ENCODE data around the gene UBE2N. TPM values are rescaled to one million over a fixed set of nuclear protein-coding genes. Genes with fewer than 3 reads are reported as not detected.

Gene UBE2N
- total and polyA plus RNA-seq, 2 donors (not counting 1 experiment from before 2014, with no cell fraction given): 56.3 to 83.8 TPM

DNA sequence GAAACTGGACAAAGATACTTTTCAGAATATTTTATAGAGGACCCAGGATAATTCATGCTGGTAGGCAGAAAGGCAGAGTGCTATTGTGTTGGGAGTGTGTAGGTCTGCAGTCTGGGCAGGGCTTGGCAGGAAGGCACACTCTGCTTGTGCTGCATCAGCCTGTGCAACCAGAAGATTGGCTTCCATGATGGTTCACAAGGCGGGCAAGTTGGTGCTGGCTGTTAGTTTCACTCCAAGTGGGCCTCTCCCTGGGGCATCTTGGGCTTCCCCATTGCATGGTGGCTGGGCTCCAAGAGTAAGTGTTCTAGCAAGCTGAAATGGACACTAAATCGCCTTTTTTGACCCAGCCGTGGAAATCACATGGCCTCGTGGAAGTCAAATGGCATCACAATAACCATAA, 1.8 kb upstream of the UBE2N start:
- ChIA-PET POLR2A (no interaction called here), CTCF (interaction anchor here (2.1 kb wide), 1 partner anchor 24 kb away, joined by 8 read pairs; the partner anchor contains the start of gene MRPL42)
- Histone ChIP-seq H3K79me2 (ENCODE audit: control insufficient read depth, insufficient read depth, low read length) (peaks cover 31% of the 10 kb centered on the region), H3K27me3 (replicated peaks in 1 of 4; ENCODE audit: control extremely low read depth in 1 of 4, control insufficient read depth in 3 of 4, insufficient read depth in 4 of 4, low read length in 3 of 4) (no peaks in the 10 kb centered on the region), H3K9me3 (ENCODE audit: control extremely low read depth in 1 of 3, control insufficient read depth in 2 of 3, insufficient read depth in 1 of 3, low read length in 2 of 3) (no peaks in the 10 kb centered on the region), H3K36me3 (replicated peaks in 1 of 2; ENCODE audit: control extremely low read depth in 1 of 2, control insufficient read depth in 1 of 2, extremely low read depth in 1 of 2, insufficient read depth in 2 of 2, low read length in 1 of 2) (no peaks in the 10 kb centered on the region), H3K27ac (ENCODE audit: low read length in 2 of 2) (no peak overlapping the region), H3K4me3 (ENCODE audit: control extremely low read depth in 1 of 5, extremely low read depth in 1 of 5, insufficient read depth in 1 of 5, low read depth in 2 of 5, low read length in 4 of 5) (no peak overlapping the region), H4K20me1 (ENCODE audit: control insufficient read depth, insufficient read depth, low read length, poor library complexity, severe bottlenecking) (peaks cover 8% of the 10 kb centered on the region), H2AFZ (ENCODE audit: insufficient read depth, low read depth, low read length, poor library complexity, severe bottlenecking) (no peak overlapping the region), H3K4me1 (ENCODE audit: control insufficient read depth in 2 of 2, insufficient read depth in 2 of 2, low read length in 2 of 2) (peaks cover 32% of the 10 kb centered on the region in 2 donors), H3K9ac (ENCODE audit: low read length) (no peak overlapping the region), H3K4me2 (replicated peaks; ENCODE audit: low read depth, low read length, poor library complexity, severe bottlenecking) (no peak overlapping the region)
- TF ChIP-seq, protein P1, sequence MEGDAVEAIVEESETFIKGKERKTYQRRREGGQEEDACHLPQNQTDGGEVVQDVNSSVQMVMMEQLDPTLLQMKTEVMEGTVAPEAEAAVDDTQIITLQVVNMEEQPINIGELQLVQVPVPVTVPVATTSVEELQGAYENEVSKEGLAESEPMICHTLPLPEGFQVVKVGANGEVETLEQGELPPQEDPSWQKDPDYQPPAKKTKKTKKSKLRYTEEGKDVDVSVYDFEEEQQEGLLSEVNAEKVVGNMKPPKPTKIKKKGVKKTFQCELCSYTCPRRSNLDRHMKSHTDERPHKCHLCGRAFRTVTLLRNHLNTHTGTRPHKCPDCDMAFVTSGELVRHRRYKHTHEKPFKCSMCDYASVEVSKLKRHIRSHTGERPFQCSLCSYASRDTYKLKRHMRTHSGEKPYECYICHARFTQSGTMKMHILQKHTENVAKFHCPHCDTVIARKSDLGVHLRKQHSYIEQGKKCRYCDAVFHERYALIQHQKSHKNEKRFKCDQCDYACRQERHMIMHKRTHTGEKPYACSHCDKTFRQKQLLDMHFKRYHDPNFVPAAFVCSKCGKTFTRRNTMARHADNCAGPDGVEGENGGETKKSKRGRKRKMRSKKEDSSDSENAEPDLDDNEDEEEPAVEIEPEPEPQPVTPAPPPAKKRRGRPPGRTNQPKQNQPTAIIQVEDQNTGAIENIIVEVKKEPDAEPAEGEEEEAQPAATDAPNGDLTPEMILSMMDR (IDR thresholded peaks at IDR 0.05): no peak
- TF ChIP-seq EZH2 (IDR thresholded peaks at IDR 0.05; ENCODE audit: borderline replicate concordance, insufficient read depth, low read depth, low read length, poor library complexity, severe bottlenecking): no peak
- Mint-ChIP-seq H3K4me1 (peaks cover 40% of the 10 kb centered on the region), H3K27me3 (no peaks in the 10 kb centered on the region), H3K27ac (no peak overlapping the region), H3K9me3 (ENCODE audit: insufficient read depth) (no peaks in the 10 kb centered on the region), H3K4me3 (peak overlapping the region; percentile 94)
- intact Hi-C loops (cut with micrococcal nuclease): loop anchor here (5.0 kb wide), 3 partner anchors 129 to 1014 kb away; partner anchors contain the start of genes CEP83 and SOCS2
- DNase-seq (no peak), ATAC-seq (ENCODE audit: low read depth) (no peak)
- WGBS (ENCODE audit: insufficient coverage): 78% methylated on average over 4 of the region's 4 CpGs
